HG03108 (cell line): ENCODE results near the gene FAM184B.

Experiments
- ATAC-seq: cut with Tn5 transposase; IDR thresholded peaks from one replicate; pipeline ENCODE4 v1.9.1; 2021; ENCODE audit warnings: moderate library complexity; ENCODE audit not compliant: unreplicated experiment

FAM184B gene

DNA sequence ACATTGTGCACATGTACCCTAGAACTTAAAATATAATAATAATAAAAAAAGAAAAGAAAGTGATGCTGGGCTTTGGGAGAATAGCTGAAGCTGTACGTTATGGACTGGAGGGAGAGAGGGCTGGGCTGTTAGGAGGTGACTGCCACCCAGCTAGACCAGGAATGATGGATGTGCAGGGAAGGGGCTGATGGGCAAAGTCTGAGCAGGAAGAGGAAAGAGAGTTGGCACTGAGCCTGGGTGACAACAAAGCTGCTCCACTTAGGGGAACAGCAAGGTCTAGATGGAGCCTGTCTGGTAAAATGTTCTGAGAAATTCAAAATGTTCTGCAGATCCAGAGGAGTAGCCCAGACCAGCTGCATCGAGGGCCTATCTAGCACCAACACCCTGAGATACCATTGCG lies 134.7 kb downstream of the FAM184B start:
- ATAC-seq = no peak

- ATAC-seq = no peak
Observed at GRCh38 chr4:17642398-17642783, 139.0 kb downstream of the FAM184B start.

- ATAC-seq = no peak
Observed at GRCh38 chr4:17639136-17639535, 142.3 kb downstream of the FAM184B start.

DNA sequence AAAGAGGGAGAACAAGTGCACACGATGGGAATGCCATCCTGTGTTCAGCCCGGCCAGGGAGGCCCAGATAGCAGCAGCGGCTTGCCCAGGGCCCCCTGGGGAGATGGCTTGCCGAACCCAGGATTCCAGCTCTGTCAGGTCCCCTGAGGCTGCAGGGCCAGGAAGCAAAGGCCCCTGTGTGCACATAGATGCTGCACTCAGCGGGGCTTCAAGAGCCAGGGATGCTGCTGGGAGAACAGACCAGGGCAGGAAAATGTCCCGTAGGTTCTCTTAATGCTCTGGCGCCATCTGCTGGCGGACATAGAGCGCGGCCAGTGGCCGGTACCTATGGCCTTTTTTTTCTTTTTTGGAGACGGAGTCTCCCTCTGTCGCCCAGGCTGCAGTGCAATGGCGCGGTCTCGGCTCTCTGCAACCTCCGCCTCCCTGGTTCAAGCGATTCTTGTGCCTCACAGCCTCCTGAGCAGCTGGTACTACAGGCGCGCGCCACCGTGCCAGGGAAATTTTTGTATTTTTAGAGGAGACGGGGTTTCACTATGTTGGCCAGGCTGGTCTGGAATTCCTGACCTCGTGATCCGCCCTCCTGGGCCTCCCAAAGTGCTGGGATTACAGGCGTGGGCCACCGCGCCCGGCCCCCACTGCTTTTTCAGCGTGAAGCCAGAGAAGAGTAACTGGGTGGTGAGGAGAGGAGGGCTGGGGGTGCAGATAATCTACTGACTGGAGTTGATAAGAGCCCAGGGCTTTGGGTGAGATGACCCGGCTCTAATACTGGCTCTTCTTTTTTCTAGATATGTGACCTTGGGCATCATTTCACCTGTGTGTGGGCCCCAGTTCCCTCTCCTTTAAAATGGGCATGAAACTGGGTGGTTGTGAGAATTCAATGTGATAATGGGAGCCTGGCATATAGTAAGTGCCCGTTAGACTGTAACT lies 144.5 kb downstream of the FAM184B start:
- peak; percentile 83 for ATAC-seq

DNA sequence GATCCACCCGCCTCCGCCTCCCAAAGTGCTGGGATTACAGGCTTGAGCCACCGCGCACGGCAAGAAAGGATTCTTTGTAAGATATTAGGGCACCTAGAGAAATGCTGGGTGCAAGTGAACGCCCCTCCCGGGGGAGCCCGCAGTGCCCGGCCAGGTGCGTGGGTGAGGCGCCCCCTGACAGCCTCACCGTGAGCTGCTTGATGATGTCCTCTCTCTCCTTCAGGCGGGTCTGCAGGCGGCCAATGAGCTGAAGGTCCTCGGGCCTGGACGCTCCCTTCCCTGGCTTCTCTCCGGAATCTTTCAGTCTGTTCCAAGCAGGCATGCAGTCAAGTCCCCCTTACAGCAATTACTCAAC lies 145.1 kb downstream of the FAM184B start:
- ATAC-seq = no peak

DNA sequence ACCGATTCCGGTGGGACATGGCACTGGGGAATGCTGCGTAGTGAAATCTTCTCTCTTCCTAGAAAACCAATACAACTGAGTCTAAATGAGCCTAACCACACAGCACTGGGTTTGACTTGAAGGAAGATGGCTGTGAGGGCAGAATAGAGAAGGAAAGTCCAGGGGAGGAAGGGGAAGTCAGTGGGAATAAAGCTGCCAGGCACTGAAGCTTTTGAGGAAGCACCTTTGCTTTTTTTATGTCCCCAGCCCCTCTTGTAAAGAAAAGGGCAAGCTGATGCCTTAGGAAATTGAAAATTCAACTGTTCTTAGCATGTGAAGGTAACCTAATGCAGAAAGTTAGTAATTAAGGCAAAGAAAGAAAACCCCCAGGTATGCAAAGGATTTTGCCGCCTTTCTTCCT lies 146.4 kb downstream of the FAM184B start:
- no peak for ATAC-seq

GRCh38 chr4:17633600-17633999 lies 147.8 kb downstream of the FAM184B start:
- no peak for ATAC-seq

DNA sequence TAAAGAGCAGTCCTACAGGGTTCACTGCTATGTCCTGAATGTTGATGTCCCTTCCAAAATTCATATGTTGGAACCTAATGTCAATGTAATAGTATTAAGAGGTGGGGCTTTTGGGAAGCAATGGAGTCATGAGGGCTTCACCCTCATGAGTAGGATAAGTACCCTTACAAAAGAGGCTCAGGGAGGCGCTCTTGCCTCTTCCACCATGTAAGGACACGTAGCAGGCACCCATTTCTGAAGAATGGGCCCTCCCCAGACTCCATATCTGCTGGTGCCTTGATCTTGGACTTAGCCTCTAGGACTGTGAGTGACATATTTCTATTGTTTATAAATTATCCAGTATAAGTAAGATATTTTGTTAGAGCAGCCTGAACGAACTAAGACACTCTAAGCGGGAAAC lies 151.2 kb downstream of the FAM184B start:
- ATAC-seq = no peak

- no peak for ATAC-seq
Observed at GRCh38 chr4:17624821-17625220, 156.6 kb downstream of the FAM184B start.

DNA sequence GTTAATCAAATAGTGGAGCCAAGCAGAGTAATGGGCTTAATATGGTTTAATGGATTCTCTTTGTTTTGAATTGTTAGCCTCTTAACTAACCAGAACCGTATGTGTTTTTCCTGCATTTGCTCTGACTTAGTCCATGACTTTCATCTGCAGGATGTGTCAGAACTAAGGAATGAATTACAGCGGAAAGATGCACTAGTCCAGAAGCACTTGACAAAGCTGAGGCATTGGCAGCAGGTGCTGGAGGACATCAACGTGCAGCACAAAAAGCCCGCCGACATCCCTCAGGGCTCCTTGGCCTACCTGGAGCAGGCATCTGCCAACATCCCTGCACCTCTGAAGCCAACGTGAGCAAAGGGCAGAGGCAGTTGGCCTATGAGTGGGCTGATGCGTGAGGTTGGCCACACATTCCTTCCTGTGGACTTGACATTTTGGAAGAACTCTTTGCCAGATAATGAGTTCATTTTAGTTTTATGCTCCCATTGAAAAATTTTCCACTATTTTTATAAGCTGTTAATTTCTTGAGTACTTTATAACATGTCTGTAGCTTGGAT lies 157.9 kb downstream of the FAM184B start:
- ATAC-seq = no peak

DNA sequence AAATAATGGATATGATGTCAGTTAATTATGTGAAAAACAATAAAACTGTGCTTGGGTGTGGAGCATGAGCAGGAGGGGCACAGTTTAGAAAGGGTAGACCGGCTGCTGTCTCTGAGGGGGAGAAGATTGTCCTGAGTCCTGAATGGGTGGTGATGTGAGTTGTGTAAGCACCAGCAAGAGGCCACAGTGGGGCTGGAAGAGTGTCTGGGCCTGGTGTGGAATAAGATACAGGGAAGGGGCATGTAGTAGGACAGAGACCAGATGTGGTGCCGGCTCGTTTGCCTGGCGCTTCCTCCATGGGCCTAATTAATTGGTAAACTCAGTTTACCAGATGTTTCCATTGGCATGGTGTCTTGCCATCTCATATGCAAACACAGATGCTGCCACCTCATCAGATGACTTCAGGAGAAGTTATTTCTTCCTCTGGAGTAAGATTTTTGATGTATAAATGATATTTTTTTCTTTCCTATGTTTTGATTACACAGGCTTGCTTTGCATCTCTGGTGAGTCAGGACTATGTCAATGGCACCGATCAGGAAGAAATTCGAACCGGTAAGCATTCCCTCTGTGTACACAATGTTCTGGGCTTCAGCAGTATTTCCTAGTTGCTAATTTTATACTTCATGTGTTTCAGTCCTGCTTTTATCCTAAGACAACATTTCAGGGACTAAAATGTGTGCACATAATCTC lies 161.9 kb downstream of the FAM184B start:
- no peak for ATAC-seq

GRCh38 chr4:17618926-17619325 lies 162.5 kb downstream of the FAM184B start:
- ATAC-seq = no peak

DNA sequence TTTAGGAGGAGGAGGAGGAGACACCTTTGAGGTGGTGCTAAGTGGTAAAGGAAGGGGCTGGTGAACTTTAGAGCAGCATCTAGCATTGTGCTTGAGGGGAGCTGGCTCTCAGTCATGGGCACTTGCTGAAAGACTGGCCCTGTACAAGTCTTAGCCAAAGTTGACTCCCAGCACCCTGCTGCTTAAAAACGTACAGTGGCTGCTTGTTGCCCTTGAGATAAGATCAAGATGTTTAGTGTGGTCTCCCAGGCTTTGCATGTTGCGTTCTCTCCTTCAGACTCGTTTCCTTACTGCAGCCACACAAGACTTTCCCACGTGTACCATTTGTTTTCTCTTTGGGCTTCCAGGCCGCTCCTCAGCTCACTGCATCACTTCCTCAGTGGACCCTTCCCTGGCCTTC lies 165.1 kb downstream of the FAM184B start:
- no peak for ATAC-seq

- peak; percentile 95 for ATAC-seq
Observed at GRCh38 chr4:17614416-17615299, 166.8 kb downstream of the FAM184B start, which contains the start of gene MED28. MED28 (plus strand) TSS chr4:17614641; CDS start chr4:17614655, 14 bp downstream.

- peak; percentile 50 for ATAC-seq
Observed at GRCh38 chr4:17613761-17614415, 167.5 kb downstream of the FAM184B start.

DNA sequence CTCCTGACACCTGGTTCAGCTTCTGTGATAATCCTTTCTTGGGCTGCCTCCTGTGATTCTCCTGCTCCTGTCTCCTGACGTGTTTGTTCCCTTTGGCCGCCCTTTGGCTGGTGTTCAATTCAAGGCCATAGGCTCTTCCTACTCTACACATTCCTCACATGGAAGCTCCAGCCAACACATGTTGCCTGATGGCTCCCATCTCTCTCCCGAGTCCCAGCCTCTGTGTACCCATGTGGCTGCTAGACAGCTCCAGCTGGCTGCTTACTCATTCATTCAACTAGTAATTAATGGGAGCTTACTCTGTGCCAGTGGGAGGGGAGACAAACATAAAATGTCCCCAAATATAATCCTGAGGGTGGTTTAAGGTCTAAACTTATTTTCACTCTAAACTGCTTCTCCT lies 176.2 kb downstream of the FAM184B start:
- ATAC-seq = no peak

DNA sequence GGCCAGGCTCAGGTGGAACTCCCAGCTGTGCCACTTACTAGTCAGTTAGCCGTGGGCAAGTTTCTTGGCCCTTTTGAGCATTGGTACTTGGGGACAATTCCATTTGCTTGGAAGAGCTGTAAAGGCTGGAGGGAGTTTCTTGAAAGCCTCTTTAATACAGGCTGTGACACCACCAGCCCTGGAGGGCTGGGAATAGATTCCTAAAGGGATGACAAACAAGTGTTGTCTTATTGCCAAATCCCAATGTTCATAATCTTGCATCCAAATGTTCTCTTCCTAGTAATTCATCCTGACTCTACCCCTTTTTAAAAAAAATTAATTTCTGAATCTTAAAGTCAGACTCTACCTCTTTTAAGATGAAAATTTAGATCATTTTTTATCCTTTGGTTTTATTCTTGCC lies 181.6 kb downstream of the FAM184B start:
- no peak for ATAC-seq

- no peak for ATAC-seq
Observed at GRCh38 chr4:17597517-17597916, 183.9 kb downstream of the FAM184B start.

GRCh38 chr4:17595471-17596005 lies 185.9 kb downstream of the FAM184B start:
- peak; percentile 87 for ATAC-seq

DNA sequence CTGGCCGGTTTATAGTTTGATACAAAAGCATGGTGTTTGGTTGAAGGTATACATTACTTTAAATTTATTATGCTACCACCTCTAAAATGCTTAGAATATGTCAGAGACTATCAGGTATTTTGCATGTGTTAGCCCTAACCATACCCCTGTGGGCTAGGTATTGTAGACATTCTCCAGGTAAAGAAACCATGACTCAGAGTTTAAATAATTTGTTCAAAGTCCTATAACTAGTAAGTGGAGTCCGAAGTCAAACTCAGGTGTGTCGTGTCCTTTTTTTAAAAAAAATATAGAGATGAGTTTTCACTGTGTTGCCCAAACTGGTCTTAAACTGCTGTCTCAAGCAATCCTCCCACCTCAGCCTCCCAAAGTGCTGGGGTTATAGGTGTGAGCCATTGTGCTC lies 192.1 kb downstream of the FAM184B start:
- ATAC-seq = no peak
